K562 (cell line): ENCODE results near the gene SPATA3. TPM values are rescaled to one million over a fixed set of nuclear protein-coding genes. Genes with fewer than 3 reads are reported as not detected.

Experiments used
- CBX8 ChIP-seq: fragments of 200-600 bp; sonication (generic); IDR thresholded peaks from 2 replicates; pipeline ENCODE4 v1.6.1; 2012; ENCODE audit warnings: borderline replicate concordance, mixed run types, low read depth, mild to moderate bottlenecking, moderate library complexity, mixed read lengths, low read length, control low read depth, inconsistent platforms; ENCODE audit not compliant: poor library complexity, severe bottlenecking; ENCODE audit errors: extremely low read depth
- CTCF ChIP-seq, 3 experiments: IDR thresholded peaks in 2 of 3; conservative IDR thresholded peaks in 1 of 3; 2 replicates each; pipeline ENCODE4 v1.5.1; 2011 to 2012; ENCODE audit warnings: low read length in 3 of 3, mild to moderate bottlenecking in 3 of 3, control low read depth in 2 of 3, improper control_type of control experiment in 1 of 3, inconsistent platforms in 1 of 3, low read depth in 1 of 3, mixed read lengths in 1 of 3, moderate library complexity in 1 of 3; ENCODE audit not compliant: insufficient read depth in 2 of 3
- ETV1 ChIP-seq: fragments of 450-650 bp; conservative IDR thresholded peaks from 2 replicates; pipeline ENCODE4 v1.6.1; 2016; ENCODE audit warnings: missing genetic modification characterization, control low read depth, low read depth, missing compliant biosample characterization
- ETV5 ChIP-seq: sonication (generic); formaldehyde crosslinking; IDR thresholded peaks from 2 replicates; pipeline ENCODE4 v1.4.0; 2020; ENCODE audit warnings: low read depth, mild to moderate bottlenecking, missing genetic modification reagents
- HNRNPUL1 ChIP-seq: fragments of 200-400 bp; formaldehyde crosslinking; IDR thresholded peaks from 2 replicates; pipeline ENCODE4 v1.6.1; 2017; ENCODE audit warnings: low read length
- HSF4 ChIP-seq: fragments of 250-450 bp; sonication (Bioruptor Pico); IDR thresholded peaks from 2 replicates; pipeline ENCODE4 v2.1.2; 2022; ENCODE audit warnings: mild to moderate bottlenecking, moderate library complexity, borderline replicate concordance
- KDM4B ChIP-seq, 2 experiments: fragments of 450-650 bp in 1 of 2; sonication (generic) in 1 of 2; IDR thresholded peaks; 2 replicates each; pipeline ENCODE4 v1.6.1; 2016 to 2017; ENCODE audit warnings: borderline replicate concordance in 2 of 2, antibody characterized with exemption in 1 of 2, low read depth in 1 of 2, mild to moderate bottlenecking in 1 of 2
- MED1 ChIP-seq: sonication (generic); formaldehyde crosslinking; IDR thresholded peaks from 2 replicates; pipeline ENCODE4 v1.8.1; 2023; ENCODE audit warnings: missing genetic modification reagents, borderline replicate concordance
- RAD21 ChIP-seq, 2 experiments: fragments of 250-450 bp in 1 of 2; fragments of 450-650 bp in 1 of 2; sonication (Bioruptor Pico) in 1 of 2; formaldehyde crosslinking in 1 of 2; IDR thresholded peaks in 1 of 2; conservative IDR thresholded peaks in 1 of 2; 2 replicates each; pipeline versions ENCODE4 v1.4.0 to v1.8.0; 2020 to 2022; ENCODE audit warnings: mild to moderate bottlenecking in 2 of 2, moderate library complexity in 1 of 2
- RBBP5 ChIP-seq: fragments of 200-600 bp; sonication (generic); IDR thresholded peaks from 2 replicates; pipeline ENCODE4 v1.6.1; 2012; ENCODE audit warnings: borderline replicate concordance, mild to moderate bottlenecking, low read length, control low read depth, inconsistent platforms; ENCODE audit not compliant: insufficient read depth, poor library complexity, severe bottlenecking
- RCOR1 ChIP-seq, 2 experiments: IDR thresholded peaks; 2 replicates each; pipeline ENCODE4 v1.6.1; 2012; ENCODE audit warnings: low read depth in 2 of 2, low read length in 2 of 2, borderline replicate concordance in 1 of 2, improper control_type of control experiment in 1 of 2
- SIN3A ChIP-seq, 2 experiments: fragments of 150-350 bp in 1 of 2; IDR thresholded peaks; 2 replicates each; pipeline ENCODE4 v1.6.1; 2011 to 2016; ENCODE audit warnings: borderline replicate concordance in 2 of 2, low read depth in 2 of 2, low read length in 2 of 2, mild to moderate bottlenecking in 2 of 2, moderate library complexity in 2 of 2; ENCODE audit not compliant: control insufficient read depth in 1 of 2
- SMARCA5 ChIP-seq: fragments of 450-650 bp; IDR thresholded peaks from 2 replicates; pipeline ENCODE4 v1.6.1; 2016
- TAF9B ChIP-seq: fragments of 450-650 bp; IDR thresholded peaks from 2 replicates; pipeline ENCODE4 v1.6.1; 2018; ENCODE audit warnings: mild to moderate bottlenecking; ENCODE audit not compliant: partially characterized antibody
- YY1 ChIP-seq, 3 experiments: IDR thresholded peaks; 2 replicates each; pipeline ENCODE4 v1.6.1; 2011; ENCODE audit warnings: low read length in 2 of 3, mild to moderate bottlenecking in 2 of 3, moderate library complexity in 2 of 3, borderline replicate concordance in 1 of 3, control low read depth in 1 of 3, low read depth in 1 of 3; ENCODE audit not compliant: insufficient read depth in 3 of 3, insufficient replicate concordance in 2 of 3, control insufficient read depth in 1 of 3, insufficient read length in 1 of 3; ENCODE audit errors: extremely low read depth in 1 of 3
- ZBED1 ChIP-seq: IDR thresholded peaks from 2 replicates; pipeline ENCODE4 v1.6.1; 2014
- ZNF133 ChIP-seq: fragments of 250-450 bp; sonication (Bioruptor Pico); IDR thresholded peaks from 2 replicates; pipeline ENCODE4 v1.4.0; 2020; ENCODE audit warnings: mild to moderate bottlenecking
- ZNF609 ChIP-seq: sonication (generic); formaldehyde crosslinking; IDR thresholded peaks from 2 replicates; pipeline ENCODE4 v1.8.1; 2023; ENCODE audit warnings: missing genetic modification reagents, mild to moderate bottlenecking, borderline replicate concordance
- polyA plus RNA-seq, 8 experiments: library from polyadenylated mRNA; depleted of rRNA in 4 of 8; stranded (reverse) in 5 of 8; unstranded in 3 of 8; fragments of >200 nt; fragmentation: Nextera tagmentation in 2 of 8; fragmentation: Illumina TruSeq in 1 of 8; extraction: Ambion mirVana in 2 of 8; extraction: Trizol in 1 of 8; gene quantifications; 2 replicates each; pipeline versions ENCODE4 v1.2.1 to v1.2.3, GENCODE V29; 2011 to 2014; ENCODE audit warnings: inconsistent platforms in 1 of 8, missing spikeins in 1 of 8
- total RNA-seq, 7 experiments: library from RNA; depleted of rRNA in 6 of 7; stranded (reverse); fragments of >200 nt in 6 of 7; fragmentation: Illumina TruSeq in 2 of 7; extraction: Trizol in 2 of 7; gene quantifications; 2 replicates each; pipeline versions ENCODE4 v1.2.1 to v1.2.3, GENCODE V29; 2011 to 2021; ENCODE audit warnings: low replicate concordance in 1 of 7

Gene SPATA3
- total and polyA plus RNA-seq, 9 of the 15 experiments (the other 6 are each of a cell fraction or from before 2014, with no cell fraction given), result not detected

- no peak for TF ChIP-seq RCOR1 (IDR thresholded peaks at IDR 0.05; ENCODE audit: borderline replicate concordance in 1 of 2, low read depth in 2 of 2, low read length in 2 of 2)
- TF ChIP-seq ZNF133, result no peak
- peak; percentile 76 to 88 (median 83) for TF ChIP-seq CTCF (IDR thresholded peaks at IDR 0.05 in 2 of 3, conservative IDR thresholded peaks at IDR 0.05 in 1 of 3; ENCODE audit: insufficient read depth in 2 of 3, low read depth in 1 of 3, low read length in 3 of 3)
- TF ChIP-seq ZBED1, result no peak
- TF ChIP-seq HNRNPUL1, result no peak
- TF ChIP-seq CBX8, result no peak
- peak in 1 of 3 experiments; percentile 35 for TF ChIP-seq YY1 (IDR thresholded peaks at IDR 0.05; ENCODE audit: borderline replicate concordance in 1 of 3, control insufficient read depth in 1 of 3, extremely low read depth in 1 of 3, insufficient read depth in 3 of 3, insufficient read length in 1 of 3, insufficient replicate concordance in 2 of 3, low read depth in 1 of 3, low read length in 2 of 3)
- no peak for TF ChIP-seq ETV5 (CRISPR knock-in tag)
- TF ChIP-seq SIN3A (IDR thresholded peaks at IDR 0.05; ENCODE audit: borderline replicate concordance in 2 of 2, control insufficient read depth in 1 of 2, low read depth in 2 of 2, low read length in 2 of 2), result no peak
- no peak for TF ChIP-seq MED1 (CRISPR knock-in tag)
- no peak for TF ChIP-seq TAF9B
- TF ChIP-seq RAD21 (CRISPR knock-in tag; conservative IDR thresholded peaks at IDR 0.05 in 1 of 2, IDR thresholded peaks at IDR 0.05 in 1 of 2), result peak; percentile 85 to 89
- peak; percentile 53 for TF ChIP-seq ETV1
- no peak for TF ChIP-seq RBBP5
- TF ChIP-seq ZNF609 (CRISPR knock-in tag), result no peak
- TF ChIP-seq SMARCA5, result no peak
- TF ChIP-seq HSF4, result no peak
- TF ChIP-seq KDM4B (IDR thresholded peaks at IDR 0.05; ENCODE audit: borderline replicate concordance in 2 of 2, low read depth in 1 of 2), result no peak
Observed at GRCh38 chr2:230987137-230988020, 8.5 kb upstream of the SPATA3 start (continued).
